Stimulated activated CD4-positive, alpha-beta T cell treated with anti-CD3 and anti-CD28 coated beads, TNF-alpha, amount 100 ng/mL, for 1 hour (primary cell): ENCODE results near the gene TAS2R60.

Experiments
- DNase-seq, 3 donors: peaks; one replicate each; pipeline ENCODE4 v3.0.0-alpha.2; 2020; ENCODE audit warnings: low read depth in 3 of 3, low spot score in 1 of 3

The TAS2R60 gene

DNA sequence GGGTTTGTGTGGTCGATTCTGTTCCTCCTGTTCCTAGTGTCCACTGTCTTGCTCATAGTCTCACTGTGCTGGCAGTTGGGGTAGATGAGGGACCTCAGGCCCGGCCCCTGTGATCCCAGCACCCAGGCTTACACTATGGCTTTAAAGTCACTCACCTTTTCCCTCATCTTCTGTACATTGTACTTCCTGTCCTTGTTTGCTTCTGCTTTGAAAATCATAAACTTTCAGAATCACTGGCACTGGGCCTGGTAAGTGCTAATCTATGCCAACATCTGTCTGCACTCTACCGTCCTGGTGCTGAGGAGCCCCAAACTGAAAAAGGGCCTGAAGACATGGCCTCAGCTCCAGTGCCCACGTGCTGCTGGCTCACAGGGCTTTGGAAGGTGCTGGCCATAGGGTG is 5.7 kb upstream of the TAS2R60 start:
- DNase-seq = no peak

DNA sequence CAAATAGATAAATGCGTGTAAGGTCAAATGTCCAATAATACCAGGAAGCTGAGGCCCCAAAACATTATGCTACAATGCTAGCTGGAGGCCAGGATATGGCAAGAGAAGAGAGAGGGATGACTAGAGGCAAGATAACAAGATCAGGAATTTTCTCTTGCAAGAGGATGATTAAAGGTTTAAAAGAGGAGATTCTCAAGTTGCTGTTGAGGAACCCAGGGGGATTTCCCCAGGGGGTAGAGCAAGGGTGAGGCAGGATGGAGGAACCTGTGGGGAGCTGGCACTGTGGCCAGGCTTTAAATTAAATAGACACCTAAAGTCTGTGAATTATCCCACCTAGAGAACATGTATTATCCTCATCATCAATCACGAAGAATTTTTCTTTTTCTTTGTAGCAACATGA is 3.4 kb upstream of the TAS2R60 start:
- DNase-seq = no peak

DNA sequence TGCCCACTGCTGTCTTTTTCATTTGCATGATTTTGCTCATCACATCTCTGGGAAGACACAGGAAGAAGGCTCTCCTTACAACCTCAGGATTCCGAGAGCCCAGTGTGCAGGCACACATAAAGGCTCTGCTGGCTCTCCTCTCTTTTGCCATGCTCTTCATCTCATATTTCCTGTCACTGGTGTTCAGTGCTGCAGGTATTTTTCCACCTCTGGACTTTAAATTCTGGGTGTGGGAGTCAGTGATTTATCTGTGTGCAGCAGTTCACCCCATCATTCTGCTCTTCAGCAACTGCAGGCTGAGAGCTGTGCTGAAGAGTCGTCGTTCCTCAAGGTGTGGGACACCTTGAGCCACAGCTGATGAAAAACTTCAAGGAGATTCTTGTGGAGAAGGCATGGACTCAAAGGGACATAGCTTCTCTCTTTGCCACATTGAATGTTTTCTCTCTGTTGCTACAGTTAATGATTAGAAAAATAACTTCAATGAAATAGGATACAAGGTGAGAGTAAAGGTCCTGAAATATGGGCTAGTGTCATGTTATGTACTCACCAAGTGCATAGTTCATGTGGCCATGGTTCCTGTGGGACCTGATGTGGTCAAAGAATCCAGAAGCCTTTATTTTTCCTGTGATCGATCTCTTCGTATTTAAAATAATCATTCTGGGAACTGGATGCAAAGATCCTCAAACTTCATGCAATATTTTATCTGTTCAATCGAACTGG is 970 bp downstream of the TAS2R60 start:
- DNase-seq = no peak

DNA sequence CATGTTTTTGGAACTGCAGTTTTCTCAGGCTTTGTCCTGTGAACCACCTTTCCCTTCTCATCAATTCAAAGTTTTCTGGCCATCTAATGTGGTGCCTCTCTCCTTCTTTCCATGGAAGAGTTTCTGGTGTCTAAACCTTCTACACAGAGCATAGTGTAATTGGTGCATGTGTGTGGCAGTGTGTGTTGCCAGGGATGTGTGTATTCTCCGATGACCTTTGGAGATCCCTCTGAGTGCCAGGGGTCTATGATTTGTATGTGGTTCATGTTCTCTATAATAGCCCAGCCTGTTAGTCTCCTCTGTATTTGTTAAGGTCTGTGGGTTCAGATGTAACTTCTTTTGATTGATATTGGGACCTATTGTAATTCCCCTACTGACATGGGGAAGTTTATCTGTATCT is 1.5 kb downstream of the TAS2R60 start:
- DNase-seq = no peak

DNA sequence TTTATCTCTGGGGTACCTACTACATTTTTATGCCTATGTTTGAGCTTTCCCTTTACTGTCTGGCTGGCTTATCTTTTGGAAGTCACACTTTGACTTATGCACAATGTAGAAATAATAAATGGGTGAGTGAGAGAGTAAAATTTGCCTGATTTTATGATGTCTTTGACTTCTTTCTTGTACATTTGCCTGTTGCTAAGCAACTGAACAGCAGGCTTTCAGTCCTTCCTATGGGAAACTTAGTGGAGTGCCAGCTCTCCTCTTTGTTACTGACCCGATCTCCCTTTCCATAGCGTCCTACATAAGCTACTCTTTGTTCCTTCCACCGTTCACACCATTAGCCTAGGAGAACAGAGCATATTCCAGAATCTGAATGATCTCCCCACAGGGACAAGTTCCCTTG is 4.2 kb downstream of the TAS2R60 start:
- no peak for DNase-seq

DNA sequence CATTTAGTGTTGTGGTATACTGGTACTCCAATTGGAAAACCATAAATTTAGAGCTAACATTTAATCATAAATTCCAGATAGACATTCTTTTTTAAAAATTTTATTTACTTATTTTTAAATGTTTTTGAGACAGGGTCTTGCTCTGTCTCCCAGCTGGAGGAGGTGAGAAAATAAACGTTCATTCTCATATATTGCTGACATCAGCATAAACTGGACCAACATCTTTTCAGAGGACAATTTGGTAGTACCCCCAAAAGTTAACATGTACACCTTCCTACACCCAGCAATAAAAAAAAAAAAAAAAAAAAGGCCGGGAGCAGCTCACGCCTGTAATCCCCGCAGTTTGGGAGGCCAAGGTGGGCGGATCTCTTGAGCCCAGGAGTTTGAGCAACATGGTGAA is 5.2 kb downstream of the TAS2R60 start:
- DNase-seq = no peak

DNA sequence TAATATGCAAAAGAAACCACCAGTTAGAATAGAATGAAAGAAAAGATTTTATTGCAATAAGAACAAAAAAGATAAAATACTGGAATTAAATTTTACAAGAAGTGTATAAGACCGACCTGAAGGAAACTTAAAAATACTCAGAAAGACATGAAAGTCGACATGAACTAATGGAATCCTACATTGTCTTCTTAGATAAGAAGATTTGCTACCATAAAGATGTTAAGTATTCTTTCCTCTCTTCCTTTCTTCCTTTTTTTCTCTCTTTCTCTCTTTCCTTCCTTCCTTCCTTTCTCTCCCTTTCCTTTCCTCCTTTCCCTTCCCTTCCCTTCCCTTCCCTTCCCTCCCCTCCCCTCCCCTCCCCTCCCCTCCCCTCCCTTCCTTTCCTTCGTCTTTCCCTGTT is 6.5 kb downstream of the TAS2R60 start:
- no peak for DNase-seq

DNA sequence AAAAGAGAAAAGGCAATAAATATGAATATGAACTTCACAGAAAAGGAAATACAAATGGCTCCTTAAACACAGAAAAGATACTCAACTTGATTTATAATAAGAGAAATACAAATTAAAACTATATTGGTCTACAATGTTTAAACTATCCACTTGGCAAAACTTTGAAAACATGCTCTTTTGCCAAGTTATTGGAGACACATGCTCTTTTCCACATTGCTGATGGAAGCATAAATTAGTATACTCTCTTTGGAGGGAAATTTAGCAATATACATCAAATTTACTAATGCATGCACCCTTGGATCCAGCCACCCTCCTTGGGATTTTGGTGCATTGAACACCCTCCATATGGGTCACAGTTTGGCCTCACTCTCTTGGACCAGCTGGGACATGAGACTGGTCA is 7.9 kb downstream of the TAS2R60 start:
- DNase-seq = no peak

DNA sequence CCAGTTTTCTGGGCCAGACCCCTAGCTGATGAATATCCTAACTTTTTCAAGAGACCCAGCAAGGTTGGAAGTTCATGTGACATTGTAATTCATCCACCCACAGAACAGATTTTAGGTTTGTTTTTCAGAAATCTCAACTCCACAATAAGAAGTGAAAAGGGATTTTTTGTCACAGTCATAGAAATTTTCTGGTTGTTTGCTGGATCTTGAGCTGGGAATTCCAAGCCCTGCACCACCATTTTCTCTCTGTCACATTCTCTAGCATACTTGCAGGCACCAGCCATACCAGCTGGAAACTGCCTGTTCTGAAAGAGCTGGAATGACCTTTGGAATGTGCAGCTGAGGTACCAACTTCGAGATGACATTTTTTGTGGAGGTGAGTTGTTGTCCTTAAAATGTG is 8.5 kb downstream of the TAS2R60 start:
- no peak for DNase-seq

DNA sequence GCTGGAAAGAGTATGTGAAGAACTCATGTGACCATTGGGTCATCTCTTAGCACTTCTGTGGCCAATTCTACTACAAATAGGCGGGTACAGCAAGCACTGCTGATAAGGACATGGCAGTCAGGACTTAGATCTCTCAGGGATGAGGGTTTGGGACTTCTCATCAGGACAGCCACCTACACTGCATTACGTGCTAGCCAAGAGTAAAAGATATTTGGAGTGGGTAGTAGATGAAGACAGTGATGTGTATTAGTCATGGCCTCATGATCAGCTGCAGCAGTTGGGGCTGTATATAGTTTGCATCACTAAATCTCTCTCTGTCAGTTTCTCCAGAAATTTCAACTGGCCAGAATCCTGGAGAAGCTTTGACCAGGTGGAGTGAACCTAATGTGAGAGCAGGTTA is 9.2 kb downstream of the TAS2R60 start:
- DNase-seq = no peak

DNA sequence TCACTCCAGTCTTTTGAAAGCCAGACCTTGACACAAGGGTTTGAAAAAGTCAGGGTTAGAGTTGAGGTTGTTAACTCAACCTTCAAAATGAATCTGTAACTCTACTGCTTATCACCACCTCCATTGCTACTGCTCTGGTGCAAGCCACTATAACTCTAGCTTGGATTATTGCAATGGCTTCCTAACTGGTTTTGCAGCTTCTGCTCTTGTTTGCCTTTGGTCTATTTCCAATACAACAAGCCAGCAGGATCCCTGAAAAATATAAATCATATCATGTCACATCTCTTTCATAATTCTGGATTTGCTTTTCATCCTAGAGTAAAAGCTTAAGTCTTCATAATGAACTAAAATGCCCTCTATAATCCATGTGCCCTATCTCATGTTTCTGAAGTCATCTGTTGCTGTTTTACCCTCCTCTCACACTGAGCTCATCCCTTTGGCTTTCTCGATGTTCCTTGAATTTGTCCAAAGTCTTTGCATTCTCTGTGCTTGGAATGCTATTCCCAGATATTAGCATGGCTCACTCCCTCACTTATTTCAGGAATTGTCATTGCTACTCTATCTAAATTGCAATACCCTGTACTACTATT is 10.9 kb downstream of the TAS2R60 start:
- DNase-seq = no peak

DNA sequence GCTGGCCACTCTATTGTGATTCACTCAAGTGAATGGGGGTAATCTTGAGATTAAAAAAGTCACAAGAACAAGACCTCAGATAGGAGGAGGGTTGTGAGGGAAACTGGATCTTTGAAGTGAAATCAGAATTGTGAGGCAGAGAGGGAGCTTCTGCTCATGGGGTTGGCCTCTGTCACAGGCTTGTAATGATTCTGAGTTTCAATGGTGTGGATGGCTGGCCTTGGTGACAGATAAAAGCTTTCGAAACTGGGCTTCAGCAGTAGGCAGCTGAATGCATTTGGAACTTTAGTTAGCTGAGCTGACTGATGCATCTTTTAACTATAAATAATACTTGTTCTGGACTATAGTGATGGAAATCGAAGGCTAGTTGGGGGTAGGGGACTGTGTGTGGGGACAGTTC is 12.2 kb downstream of the TAS2R60 start:
- DNase-seq = no peak

DNA sequence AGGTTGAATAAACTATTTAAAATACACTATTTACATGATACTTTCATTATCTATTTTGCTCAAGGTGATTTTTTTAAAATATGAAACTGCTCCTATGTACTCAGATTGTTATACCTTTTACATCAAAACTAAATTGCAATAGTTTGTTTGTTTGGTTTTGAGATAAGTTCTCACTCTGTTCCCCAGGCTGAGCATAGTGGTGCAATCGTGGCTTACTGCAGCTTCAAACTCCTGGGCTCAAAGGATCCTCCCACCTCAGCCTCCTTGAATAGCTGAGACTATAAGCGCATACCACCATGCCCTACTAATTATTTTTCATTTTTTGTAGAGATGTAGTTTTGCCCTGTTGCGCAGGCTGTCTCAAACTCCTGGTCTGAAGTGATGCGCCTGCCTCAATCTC is 12.7 kb downstream of the TAS2R60 start:
- DNase-seq = no peak

DNA sequence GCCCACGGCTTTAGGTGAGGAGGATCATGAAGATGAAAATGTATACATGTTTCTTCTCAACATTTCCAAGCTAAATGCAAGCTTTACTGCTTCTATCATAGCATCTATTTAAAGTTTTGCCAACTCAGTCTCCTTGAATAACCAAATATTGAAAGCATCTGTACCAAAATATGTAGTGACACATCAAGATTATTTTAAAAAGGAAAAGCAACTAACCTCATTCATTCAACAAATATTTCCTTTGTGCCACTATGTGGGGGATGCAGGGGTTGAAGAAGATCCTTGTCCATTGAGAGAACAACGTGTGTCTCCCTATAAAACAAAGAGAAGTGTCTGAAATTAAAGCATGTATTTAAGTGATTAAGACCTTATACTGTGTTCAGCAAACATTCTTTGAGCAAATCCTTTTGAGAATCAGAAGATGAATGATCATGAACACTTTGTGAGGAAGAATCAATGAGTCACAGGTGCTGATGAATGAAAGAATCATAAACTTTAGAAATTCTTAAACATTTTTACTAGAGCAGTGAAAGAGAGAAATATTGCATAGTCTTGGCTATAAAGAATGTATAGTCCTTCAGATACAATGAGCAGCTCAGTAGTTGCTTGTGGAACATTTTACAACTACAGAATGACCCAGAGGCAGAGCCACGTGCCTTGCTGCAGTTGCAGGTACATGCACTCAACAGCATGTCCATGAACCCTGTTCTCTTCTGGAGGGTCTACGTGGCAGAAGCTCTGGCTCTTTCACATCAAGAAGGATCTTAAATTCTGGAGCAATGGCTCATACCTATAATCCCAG is 13.9 kb downstream of the TAS2R60 start:
- no peak for DNase-seq

DNA sequence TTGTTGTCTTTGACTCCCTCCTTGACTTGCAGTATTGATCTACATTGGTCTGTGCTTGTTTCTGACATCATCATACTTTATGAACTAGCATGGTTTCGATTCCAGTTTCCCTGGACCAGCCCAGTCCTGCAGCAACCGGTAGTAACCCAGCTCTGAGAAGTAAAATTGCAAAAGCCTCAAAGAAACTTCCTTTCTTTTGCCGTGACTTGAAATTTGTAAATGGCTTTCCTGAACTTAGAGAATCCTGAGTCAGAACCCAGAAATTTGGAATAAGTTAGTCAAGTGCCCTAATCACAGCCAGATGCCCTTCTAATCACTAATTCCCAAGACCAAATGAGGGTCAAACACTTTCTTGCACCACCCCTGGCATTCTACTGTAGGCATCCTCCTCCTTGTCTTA is 15.0 kb downstream of the TAS2R60 start:
- DNase-seq = no peak

DNA sequence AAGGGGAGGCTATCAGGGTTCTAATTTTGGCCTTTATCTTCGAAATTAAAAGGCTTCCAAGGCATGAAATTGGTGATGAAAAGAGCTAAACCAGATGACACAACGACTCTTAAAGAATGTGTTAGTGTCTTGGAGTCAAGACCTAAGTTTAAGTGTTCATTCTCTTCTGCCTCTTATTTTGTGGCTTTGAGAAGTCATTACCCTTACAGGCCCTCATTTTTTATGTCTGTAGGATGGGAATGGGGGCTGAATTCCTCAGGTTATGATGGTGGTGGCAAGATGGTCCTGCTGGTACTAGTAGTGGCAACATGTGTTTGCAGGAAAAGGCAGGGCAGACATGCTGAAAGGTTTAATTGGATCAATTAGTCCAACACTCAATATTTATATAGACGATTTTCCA is 15.4 kb downstream of the TAS2R60 start:
- DNase-seq = no peak

DNA sequence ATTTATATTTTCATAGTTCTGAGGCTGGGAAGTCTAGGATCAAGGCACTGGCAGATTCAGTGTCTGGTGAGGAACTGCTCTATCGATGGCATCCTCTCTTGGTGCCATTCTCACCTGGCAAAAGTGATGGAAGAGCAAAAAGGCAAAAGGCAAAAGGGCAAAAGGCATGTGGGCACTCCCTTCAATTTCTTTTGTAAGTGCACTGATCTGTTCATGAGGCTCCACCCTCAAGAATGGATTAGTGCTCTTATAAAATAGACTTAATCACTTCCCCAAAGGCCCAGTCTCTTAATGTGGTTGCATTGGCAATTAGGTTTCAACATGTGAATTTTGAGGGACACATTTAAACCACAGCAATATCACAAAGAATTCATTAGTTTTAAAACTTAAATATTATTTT is 16.1 kb downstream of the TAS2R60 start:
- DNase-seq = no peak

DNA sequence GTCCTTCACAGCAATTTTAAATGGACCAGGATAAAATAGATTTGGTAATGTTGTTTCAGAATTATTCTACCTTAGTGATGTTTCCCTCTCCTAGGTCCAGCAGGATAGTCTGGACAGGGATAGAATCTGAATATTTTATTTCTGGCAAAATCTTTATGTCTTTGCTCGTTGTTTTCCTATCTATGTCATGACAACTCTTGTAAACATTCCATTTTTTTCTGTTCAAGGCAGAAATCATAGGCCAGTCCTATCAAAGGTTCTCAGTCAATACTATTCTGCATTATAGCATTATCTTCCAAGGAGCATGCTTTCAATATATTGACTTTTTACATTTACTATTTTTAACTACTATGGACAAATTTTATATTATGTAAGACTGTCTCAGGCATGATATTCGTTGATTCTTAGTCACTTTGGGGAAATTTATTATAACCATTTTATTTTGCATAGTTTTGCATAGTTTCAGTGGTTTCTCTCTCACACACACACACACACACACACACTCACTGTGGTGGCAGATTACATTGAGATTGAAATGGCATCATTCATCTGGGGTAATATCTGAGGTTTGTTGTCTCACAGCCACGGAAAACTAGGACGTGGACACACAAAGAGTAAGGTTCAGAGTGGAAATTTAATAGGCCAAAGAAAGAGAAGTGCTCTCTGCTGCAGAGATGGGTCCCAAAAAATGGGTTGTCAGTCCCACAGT is 17.2 kb downstream of the TAS2R60 start:
- DNase-seq = no peak

DNA sequence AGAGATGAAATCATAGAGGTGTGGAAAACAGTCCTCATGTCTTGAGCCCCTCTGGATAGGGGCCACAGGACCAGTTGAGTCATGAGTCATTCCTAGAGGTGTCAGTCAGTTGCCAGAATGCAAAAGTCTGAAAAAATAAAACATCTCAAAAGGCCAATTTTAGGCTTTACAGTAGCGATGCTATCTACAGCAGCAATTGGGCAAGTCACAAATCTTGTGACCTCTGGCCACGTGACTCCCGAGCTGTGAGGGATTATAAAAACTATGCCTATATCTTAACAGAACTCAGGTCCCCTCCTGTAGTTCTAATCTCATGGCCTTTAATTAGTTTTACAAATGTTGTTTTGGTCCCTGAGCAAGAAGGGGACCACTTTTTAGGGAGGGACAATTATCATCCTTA is 18.8 kb downstream of the TAS2R60 start:
- DNase-seq = no peak

DNA sequence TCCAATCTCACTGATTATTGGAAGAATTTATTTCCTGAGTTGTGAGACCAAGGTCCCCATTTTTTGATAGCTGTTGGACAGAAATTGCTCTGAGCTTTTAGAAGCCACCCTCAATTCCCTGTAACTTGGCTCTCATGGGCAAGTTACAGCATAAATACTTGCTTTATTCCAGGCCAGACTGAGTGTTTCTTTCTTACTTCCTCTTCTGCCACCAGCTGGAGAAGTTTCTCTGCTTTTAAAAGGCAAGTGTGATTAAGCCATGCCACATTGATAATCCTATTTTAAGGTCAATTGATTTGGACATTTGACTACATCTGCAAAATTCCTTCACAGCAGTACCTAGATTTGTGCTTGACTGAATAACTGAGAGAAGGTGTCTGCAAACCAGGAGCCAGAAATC is 20.3 kb downstream of the TAS2R60 start:
- DNase-seq = no peak

DNA sequence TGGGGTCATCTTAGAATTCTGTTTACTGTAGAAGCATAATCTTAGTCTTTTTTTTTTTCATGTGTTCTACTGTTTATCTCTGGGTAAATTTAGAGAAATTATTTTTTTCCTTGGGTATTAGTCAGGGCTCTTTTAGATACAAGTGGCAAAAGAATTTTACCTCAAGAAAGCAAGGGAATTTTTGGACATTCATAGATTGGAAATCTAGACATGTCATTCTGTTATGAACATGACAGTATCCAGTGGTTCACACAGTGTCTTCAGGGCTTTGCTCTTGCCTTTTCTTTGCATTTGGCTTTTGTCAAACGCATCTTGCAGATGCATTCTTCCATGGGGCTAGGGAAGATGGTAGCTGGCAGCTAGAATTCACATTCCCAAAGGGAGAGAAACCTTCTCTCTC is 20.7 kb downstream of the TAS2R60 start:
- no peak for DNase-seq

DNA sequence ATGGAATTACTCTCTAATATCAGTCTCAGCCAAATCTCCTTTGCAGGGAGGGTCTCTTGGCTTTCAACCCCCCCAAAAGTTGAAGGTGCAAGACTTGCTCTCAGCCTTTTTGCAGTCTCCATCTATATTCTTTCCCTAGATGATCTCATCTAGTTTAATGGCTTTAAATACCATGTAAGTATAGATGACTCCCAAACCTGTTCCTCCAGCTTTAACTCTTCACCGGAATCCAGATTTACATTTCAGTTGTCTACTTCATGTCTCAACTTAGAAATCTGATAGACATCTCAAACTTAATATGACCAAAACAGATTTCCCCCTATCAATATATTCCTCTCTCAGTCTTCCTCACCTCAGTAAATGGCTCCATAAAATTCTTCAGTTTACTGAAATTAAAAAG is 24.5 kb downstream of the TAS2R60 start:
- DNase-seq = no peak
